Breast epithelium (tissue), 4 donors: ENCODE measurements around the gene PATL2. TPM values are rescaled to one million over a fixed set of nuclear protein-coding genes. Genes with fewer than 3 reads are reported as not detected.
"Not testable (repeated sequence)": the region's sequence is repeated elsewhere in the genome, so short reads cannot be mapped to it uniquely, and the experiment has no call there.

ENCODE experiments used
- DNase-seq, 2 donors: peaks; one replicate each; pipeline ENCODE4 v3.0.0-alpha.2; 2019; ENCODE audit warnings: low spot score in 2 of 2
- H3K27ac ChIP-seq, 2 donors: fragments of 200-600 bp; sonication (generic) in 1 of 2; one replicate each; pipeline ENCODE4 v1.5.1; 2016 to 2019; ENCODE audit warnings: mild to moderate bottlenecking in 1 of 2
- H3K27me3 ChIP-seq, 2 donors: fragments of 200-600 bp; sonication (generic) in 1 of 2; one replicate each; pipeline versions ENCODE4 v1.5.1 to v1.6.0; 2017 to 2019; ENCODE audit warnings: control low read depth in 1 of 2, mild to moderate bottlenecking in 1 of 2
- H3K36me3 ChIP-seq: fragments of 200-600 bp; one replicate; pipeline ENCODE4 v1.5.1; 2019
- H3K4me1 ChIP-seq, 2 donors: fragments of 200-600 bp; sonication (generic); one replicate each; pipeline ENCODE4 v1.5.1; 2016 to 2019; ENCODE audit warnings: control low read depth in 1 of 2
- H3K4me3 ChIP-seq, 3 donors: fragments of 200-600 bp; sonication (generic); 1 replicate in 2 of 3; 2 replicates in 1 of 3; pipeline ENCODE4 v1.5.1; 2016 to 2019; ENCODE audit warnings: mild to moderate bottlenecking in 3 of 3, moderate library complexity in 2 of 3
- H3K9me3 ChIP-seq, 2 donors: fragments of 200-600 bp; sonication (generic) in 1 of 2; one replicate each; pipeline ENCODE4 v1.5.1; 2016 to 2019; ENCODE audit warnings: control low read depth in 1 of 2
- CTCF ChIP-seq, 3 donors: fragments of 450-650 bp; IDR thresholded peaks; one replicate each; pipeline ENCODE4 v1.5.1; 2016 to 2017; ENCODE audit warnings: antibody characterized with exemption in 3 of 3, mild to moderate bottlenecking in 3 of 3, moderate library complexity in 3 of 3
- POLR2A ChIP-seq: fragments of 450-650 bp; IDR thresholded peaks from one replicate; pipeline ENCODE4 v1.6.1; 2016; ENCODE audit warnings: antibody characterized with exemption, mild to moderate bottlenecking, moderate library complexity
- POLR2AphosphoS5 ChIP-seq, 3 donors: sonication (generic); formaldehyde crosslinking; IDR thresholded peaks; one replicate each; pipeline ENCODE4 v1.6.1; 2017; ENCODE audit warnings: antibody characterized with exemption in 3 of 3
- intact Hi-C: fragments of 100-400 bp; cut with DNase I; formaldehyde crosslinking; loops from one replicate; pipeline ENCODE4 v1.15.1; 2023; ENCODE audit warnings: low total_unique reads
- total RNA-seq, 3 donors: library from RNA; depleted of rRNA; stranded (reverse); fragments of >200 nt; gene quantifications; one replicate each; pipeline ENCODE4 v1.1.0, GENCODE V29; 2016

The PATL2 gene
- total RNA-seq, 3 donors from 2014 or later, result 1.6 to 2.6 (median 2.2) TPM

GRCh38 chr15:44706946-44707636 lies 4.0 kb downstream of the PATL2 start:
- no peaks in the 10 kb centered on the region for H3K36me3 ChIP-seq
- H3K9me3 ChIP-seq, result peaks cover 5% of the 10 kb centered on the region in 2 donors
- H3K4me1 ChIP-seq, result no peaks in the 10 kb centered on the region
- DNase-seq, result no peak
- H3K4me3 ChIP-seq, result no peak overlapping the region
- no peaks in the 10 kb centered on the region for H3K27me3 ChIP-seq
- intact Hi-C loops, result no loop called here
- no peak overlapping the region for H3K27ac ChIP-seq
- TF ChIP-seq POLR2A (no peak), CTCF (IDR thresholded peaks at IDR 0.05) (no peak), POLR2AphosphoS5 (IDR thresholded peaks at IDR 0.05) (no peak)

GRCh38 chr15:44706401-44706800 lies 4.7 kb downstream of the PATL2 start:
- no peaks in the 10 kb centered on the region for H3K4me1 ChIP-seq
- no peak for DNase-seq
- TF ChIP-seq POLR2A (no peak), CTCF (IDR thresholded peaks at IDR 0.05) (no peak), POLR2AphosphoS5 (IDR thresholded peaks at IDR 0.05) (no peak)
- H3K4me3 ChIP-seq, result no peak overlapping the region
- H3K27ac ChIP-seq, result no peak overlapping the region
- peaks cover 5% of the 10 kb centered on the region in 2 donors for H3K9me3 ChIP-seq
- H3K36me3 ChIP-seq, result no peaks in the 10 kb centered on the region
- no peaks in the 10 kb centered on the region for H3K27me3 ChIP-seq
- intact Hi-C loops, result no loop called here

GRCh38 chr15:44705986-44706385 lies 5.1 kb downstream of the PATL2 start:
- peaks cover 5% of the 10 kb centered on the region in 2 donors for H3K9me3 ChIP-seq
- no peak overlapping the region for H3K4me3 ChIP-seq
- intact Hi-C loops, result no loop called here
- no peaks in the 10 kb centered on the region for H3K27me3 ChIP-seq
- H3K36me3 ChIP-seq, result no peaks in the 10 kb centered on the region
- TF ChIP-seq POLR2AphosphoS5 (IDR thresholded peaks at IDR 0.05), result no peak
- no peak for TF ChIP-seq POLR2A
- TF ChIP-seq CTCF (IDR thresholded peaks at IDR 0.05), result no peak
- H3K27ac ChIP-seq, result no peak overlapping the region
- DNase-seq, result no peak
- no peaks in the 10 kb centered on the region for H3K4me1 ChIP-seq

GRCh38 chr15:44700676-44701075 lies 10.4 kb downstream of the PATL2 start:
- H3K4me1 ChIP-seq, H3K36me3 ChIP-seq, DNase-seq, H3K27me3 ChIP-seq, H3K4me3 ChIP-seq, intact Hi-C loops, H3K27ac ChIP-seq: not testable (repeated sequence)
- peaks cover 5 to 12% of the 10 kb centered on the region in 2 donors for H3K9me3 ChIP-seq

GRCh38 chr15:44698641-44699040 lies 12.5 kb downstream of the PATL2 start:
- H3K36me3 ChIP-seq, result no peaks in the 10 kb centered on the region
- TF ChIP-seq CTCF (IDR thresholded peaks at IDR 0.05), result no peak
- no peak for TF ChIP-seq POLR2A
- TF ChIP-seq POLR2AphosphoS5 (IDR thresholded peaks at IDR 0.05), result no peak
- no peak for DNase-seq
- H3K27me3 ChIP-seq, result no peaks in the 10 kb centered on the region
- no peak overlapping the region for H3K4me3 ChIP-seq
- peaks cover 5 to 12% of the 10 kb centered on the region in 2 donors for H3K9me3 ChIP-seq
- intact Hi-C loops, result no loop called here
- no peaks in the 10 kb centered on the region for H3K4me1 ChIP-seq
- no peak overlapping the region for H3K27ac ChIP-seq
